ENCODE data around the gene KIFC1. TPM values are rescaled to one million over a fixed set of nuclear protein-coding genes. Genes with fewer than 3 reads are reported as not detected.

The KIFC1 gene
- polyA plus RNA-seq, 1 of the 3 experiments (the other 2 are of a cell fraction), result 35.9 TPM

GRCh38 chr6:33439956-33440648 lies 48.5 kb downstream of the KIFC1 start:
- Histone ChIP-seq H3K9ac (no peak overlapping the region), H3K9me2 (no peaks in the 10 kb centered on the region), H3K4me1 (ENCODE audit: control insufficient read depth in 1 of 2, insufficient read depth in 2 of 2, low read depth in 1 of 2, low read length in 1 of 2) (no peaks in the 10 kb centered on the region), H3K9me3 (no peaks in the 10 kb centered on the region), H3K36me3 (replicated peaks in 1 of 2; ENCODE audit: control insufficient read depth in 1 of 2, insufficient read depth in 2 of 2, low read length in 1 of 2) (peaks cover 22 to 42% of the 10 kb centered on the region in 2 experiments), H3K4me2 (no peak overlapping the region), H3K27ac (ENCODE audit: low read depth in 2 of 2, low read length in 1 of 2) (no peak overlapping the region), H3K79me2 (ENCODE audit: insufficient read depth) (no peaks in the 10 kb centered on the region), H3K4me3 (ENCODE audit: low read depth in 2 of 2, low read length in 1 of 2) (no peak overlapping the region), H3F3A (replicated peaks; ENCODE audit: insufficient read depth) (no peaks in the 10 kb centered on the region), H3K27me3 (ENCODE audit: insufficient read depth) (no peaks in the 10 kb centered on the region), H2AFZ (ENCODE audit: low read depth) (no peak overlapping the region), H4K20me1 (ENCODE audit: insufficient read depth) (no peaks in the 10 kb centered on the region)
- TF ChIP-seq REST (IDR thresholded peaks at IDR 0.05; ENCODE audit: low read depth, low read length) (no peak), GABPA (IDR thresholded peaks at IDR 0.05; ENCODE audit: low read depth) (no peak), POLR2AphosphoS5 (IDR thresholded peaks at IDR 0.05; ENCODE audit: low read depth, low read length) (no peak), CTCF (IDR thresholded peaks at IDR 0.05) (no peak), SIN3A (IDR thresholded peaks at IDR 0.05; ENCODE audit: borderline replicate concordance, low read depth, low read length) (no peak), FOSL2 (IDR thresholded peaks at IDR 0.05; ENCODE audit: borderline replicate concordance, low read depth) (no peak), RAD21 (IDR thresholded peaks at IDR 0.05; ENCODE audit: low read length) (no peak), FOXJ3 (CRISPR knock-in tag; IDR thresholded peaks at IDR 0.05) (no peak), MXI1 (IDR thresholded peaks at IDR 0.05; ENCODE audit: low read depth, low read length) (no peak), GATA2 (CRISPR knock-in tag; IDR thresholded peaks at IDR 0.05) (no peak), TEAD4 (IDR thresholded peaks at IDR 0.05; ENCODE audit: borderline replicate concordance, insufficient read depth) (no peak)
- POLR2A ChIA-PET, result no interaction called here
- CTCF ChIA-PET, result interaction anchor here (1.4 to 3.3 kb wide), 3 partner anchors 9 to 14 kb away, joined by 3 to 16 read pairs (median 4); partner anchors contain the start of gene ZBTB9
- peak; percentile 9 for DNase-seq
- WGBS (ENCODE audit: low lambda C conversion rate), result 90% methylated on average over 7 of the region's 9 CpGs

Data from SK-N-SH (cell line).